ENCODE measurements around the gene OLA1.

Gene OLA1

DNA sequence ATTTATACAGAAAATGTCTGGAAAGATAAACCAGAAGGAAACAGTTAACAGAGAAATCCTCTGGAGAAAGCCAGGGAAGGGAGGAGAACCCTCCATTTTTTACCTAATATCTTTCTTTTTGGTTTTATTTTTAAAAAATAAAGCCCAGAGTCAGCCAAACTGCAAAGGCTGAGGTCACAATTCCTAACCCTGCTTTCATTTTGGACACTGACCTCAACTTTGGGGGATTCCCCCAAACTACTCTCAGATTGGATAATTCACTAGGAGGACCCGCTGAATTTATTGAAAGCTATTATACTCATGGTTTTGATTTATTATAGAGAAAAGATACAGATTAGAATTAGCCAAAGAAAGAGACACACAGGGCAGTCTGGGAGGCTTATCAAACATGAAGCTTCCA lies 189.9 kb downstream of the OLA1 start:
- no peak for DNase-seq

DNA sequence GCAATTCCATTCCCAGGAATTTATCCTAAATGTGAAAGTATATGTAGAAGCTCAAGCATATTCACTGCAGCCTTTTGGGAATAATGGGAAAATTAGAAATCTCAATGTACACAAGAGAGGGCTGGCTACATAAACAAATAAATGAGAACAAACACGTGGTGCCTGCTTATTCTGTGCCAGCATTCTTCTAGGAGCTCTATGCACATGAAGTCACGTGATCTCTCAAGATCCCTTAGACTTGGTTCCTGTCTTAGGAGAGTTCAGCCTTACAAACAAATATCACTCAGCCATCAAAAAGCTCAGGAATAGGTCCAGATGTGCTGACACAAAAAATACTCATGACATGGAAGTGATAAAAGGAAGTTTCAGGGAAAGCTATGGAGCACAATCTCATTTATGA lies 190.3 kb downstream of the OLA1 start:
- no peak for DNase-seq

DNA sequence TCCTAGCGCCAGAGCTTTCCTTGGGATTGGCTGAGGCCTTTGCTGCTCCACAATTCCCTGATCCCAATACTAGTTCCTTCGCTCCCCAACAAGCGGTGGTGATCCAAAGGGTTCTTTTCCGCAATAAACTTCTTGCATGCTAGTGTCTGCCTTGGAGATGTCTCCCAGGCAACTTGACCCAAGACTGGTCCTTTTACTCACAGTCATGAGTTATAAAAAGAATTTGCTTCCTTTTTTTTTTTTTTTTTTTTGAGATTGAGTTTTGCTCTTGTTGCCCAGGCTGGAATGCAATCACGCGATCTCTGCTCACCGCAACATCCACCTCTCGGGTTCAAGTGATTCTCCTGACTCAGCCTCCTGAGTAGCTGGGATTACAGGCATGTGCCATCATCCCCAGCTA lies 193.4 kb downstream of the OLA1 start:
- DNase-seq: no peak

DNA sequence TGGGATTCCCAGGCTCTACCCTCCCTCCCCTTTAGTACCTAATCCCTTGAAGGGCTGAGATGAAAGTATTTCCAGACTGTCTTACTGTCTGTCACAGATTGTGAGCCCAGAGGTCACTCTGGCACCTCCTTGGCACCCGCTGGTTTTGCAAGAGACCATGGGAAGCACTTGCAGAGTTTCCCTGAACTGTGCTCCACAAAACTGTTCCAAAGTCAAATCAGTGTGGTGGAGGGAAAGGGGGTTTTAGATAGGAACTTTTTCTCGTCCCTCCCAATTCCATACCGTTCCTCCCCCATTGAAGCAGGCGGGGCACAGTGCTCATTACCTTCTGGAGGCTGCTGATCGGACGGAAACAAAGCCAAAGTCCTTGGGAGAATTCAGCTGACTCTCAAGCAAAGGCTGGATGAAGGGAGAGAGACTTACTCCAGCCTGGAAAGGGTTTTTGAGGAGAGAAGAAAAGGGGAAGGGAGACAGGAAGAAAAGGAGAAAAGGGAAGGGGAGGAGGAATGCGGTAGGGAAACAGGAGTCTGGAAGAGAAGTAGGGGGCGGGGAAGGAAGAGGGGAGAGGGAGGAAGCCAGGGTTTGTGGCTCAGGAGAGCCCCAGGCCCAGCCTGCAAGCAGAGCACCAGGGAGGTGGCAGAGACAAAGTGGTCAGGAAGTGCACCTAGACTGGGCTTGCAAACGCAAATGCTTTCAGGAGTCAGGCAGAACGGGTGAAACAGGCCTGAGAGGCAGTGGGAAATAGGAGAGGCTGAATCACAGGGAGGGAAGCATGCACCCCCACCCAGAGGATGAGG lies 194.8 kb downstream of the OLA1 start:
- DNase-seq: no peak

DNA sequence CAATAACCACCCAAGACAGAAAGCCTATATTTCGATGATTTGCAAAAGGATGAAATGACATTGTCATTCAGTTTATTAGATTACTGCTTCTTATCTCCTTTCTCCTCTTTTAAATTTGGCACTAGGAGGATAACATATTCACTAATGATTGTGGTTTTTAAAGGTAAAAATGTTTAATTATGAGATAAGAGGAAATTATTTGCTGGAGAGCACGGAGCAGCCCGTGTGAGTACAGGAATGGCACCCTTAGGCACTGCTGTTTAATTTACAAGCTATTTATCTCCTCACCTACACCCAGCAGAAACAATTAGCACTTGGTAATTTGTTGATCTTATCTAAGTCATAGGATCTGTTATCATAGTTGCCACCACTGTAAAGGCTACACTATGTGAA lies 195.8 kb downstream of the OLA1 start:
- DNase-seq: no peak

DNA sequence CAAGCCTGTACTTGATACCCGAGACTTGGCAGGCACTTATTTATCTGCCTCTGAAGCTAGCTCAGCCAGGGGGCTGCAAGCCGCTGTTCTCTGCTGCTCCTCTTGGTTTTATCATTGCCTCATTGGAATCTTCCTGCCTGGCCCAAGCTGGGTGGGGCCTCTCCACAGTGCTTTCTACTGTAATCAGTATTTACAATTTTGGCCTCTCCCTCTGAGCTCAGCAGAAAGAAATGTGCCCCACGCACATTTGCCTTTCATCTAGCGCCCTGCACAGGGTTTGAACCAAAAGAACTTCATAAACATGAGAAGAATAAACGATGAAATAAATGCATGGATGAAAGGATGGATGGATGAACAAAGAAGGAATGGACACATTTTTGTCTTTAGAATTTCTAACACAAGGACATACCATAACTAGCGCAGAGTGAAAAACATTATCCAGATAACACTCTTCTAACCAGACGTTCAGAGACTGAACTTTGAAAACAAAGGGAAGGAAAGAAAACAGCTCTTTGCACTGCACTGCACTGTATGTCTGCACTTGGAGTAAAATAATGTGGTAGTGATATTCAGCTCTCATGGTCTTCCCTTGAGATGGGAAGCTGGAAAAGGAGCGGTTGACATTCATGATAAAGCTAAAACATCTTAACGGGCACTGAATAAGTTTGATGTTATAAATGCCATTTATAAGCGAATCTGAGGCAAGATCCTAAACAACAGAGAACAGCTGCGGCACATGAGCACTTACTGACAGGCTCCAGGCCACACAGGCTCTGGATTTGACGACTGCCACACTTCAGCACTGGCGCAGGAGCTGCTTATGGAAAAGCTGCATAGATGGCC lies 196.4 kb downstream of the OLA1 start:
- no peak for DNase-seq

DNA sequence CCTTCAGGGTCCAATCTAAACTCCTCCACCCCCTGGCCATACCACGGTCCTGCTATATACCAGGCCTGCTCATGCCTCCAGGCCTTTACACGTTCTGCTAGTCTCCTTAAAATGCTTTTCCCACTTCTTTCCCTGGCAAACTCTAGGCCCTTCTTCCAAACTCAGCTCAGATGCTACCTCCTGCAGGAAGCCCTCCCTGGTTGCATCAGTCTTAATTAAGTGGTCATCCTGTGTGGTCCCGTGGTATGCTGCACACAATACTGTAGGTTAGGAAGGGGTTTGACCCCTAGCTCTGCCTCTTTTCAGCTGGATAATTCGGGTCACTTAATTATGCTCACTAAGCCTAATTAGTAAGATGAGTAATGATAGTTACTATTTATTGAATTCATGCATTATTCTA lies 197.3 kb downstream of the OLA1 start:
- no peak for DNase-seq

DNA sequence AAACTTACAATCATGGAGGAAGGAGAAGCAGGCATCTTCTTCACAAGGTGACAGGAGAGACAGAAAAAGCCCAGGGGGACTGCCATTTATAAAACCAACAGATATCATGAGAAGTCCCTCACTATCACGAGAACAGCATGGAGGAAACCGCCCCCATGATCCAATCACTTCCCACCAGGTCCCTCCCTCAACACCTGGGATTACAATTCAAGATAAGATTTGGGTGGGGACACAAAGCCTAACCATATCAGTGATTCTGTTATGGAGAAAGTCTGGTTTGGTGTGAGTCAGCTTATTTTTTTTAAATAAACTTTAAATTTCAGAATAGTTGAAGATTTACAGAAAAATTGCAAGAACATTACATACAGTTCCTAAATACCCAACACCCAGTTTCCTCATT lies 198.4 kb downstream of the OLA1 start:
- DNase-seq: no peak

DNA sequence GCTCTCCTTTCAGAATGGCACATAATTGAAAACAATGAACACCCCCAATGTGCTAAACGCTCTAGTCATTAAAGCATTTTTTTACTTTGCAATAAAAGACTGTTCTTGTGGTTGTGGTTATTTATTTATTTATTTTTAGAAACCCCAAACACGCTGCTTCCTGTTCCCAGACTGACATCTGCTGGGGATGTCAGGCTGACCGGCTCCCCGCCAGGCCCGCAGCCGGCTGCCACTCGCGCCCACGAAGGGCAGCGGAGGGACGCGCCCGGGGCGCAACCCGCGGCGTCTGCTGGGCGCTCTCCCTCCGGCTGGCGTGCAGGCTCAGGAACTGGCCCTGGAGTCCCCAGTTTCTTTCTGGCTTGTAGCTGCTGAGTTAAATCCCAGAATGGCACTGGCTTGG lies 200.1 kb downstream of the OLA1 start:
- DNase-seq: no peak

DNA sequence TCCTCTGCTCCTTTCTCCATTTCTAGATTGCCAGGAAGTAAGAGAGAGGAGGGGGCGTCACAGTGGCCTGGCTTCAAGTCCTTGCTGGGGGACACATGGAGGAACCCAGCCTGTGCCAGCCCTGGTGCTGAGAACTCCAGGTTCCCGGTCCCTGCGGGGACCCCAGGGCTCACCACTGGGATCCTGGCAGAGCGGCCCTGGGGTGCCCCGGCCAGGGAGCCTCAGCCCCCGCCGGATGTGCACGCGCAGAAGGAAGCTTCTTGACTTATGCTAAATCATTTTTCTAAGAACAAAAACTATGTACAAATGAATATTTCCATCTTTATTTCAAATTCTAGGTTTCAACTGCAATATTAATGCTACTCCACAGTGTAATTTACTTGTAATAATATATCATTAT lies 200.6 kb downstream of the OLA1 start:
- DNase-seq: no peak

DNA sequence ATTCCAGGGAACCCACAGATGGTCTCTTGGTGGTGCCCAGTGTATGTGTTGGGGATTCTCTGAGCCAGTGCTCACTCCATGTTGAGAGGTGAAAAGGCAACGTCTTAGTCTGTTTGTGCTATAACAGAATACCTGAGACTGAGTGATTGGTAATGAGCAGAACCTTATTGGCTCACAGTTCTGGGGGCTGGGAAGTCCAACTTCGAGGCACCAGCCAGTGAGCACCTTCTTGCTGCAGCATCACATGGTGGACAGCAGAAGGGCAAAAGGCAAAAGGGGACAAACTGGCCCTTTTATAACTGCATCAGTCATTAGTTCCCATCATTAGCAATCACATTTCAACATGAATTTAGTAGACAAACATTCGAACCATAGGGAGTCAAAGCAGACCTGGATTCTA lies 202.2 kb downstream of the OLA1 start:
- no peak for DNase-seq

DNA sequence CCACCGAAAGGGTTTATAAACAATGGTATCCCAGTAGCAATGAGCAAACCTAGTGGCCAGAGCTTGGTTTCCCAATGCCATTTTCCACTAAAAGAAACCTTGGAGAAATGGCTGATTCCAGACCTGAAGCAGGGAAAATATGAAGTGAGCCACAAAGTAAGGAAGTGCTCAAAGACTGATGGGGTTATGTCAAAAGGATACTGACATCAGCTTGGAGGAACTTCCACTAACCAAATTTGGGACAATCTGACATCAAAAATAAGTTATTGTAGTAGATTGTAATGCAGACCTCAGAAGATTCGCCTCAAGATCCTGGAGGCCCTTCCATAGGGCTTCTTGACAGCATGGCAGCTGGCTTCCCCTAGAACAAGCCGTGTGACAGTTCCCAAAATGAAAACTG lies 203.8 kb downstream of the OLA1 start:
- DNase-seq: no peak

DNA sequence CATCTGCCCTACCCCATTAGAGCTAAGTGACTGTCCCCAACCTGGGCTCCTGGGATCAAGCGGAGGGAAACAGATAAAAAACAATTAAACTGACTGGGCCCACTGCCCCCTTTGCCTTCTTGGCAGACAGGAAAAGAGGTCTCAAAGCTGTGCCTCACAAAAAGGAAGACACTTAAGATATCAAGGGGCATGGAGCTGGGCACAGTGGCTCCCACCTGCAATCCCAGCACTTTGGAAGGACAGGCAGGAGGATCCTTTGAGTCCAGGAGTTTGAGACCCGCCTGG lies 208.0 kb downstream of the OLA1 start:
- no peak for DNase-seq

DNA sequence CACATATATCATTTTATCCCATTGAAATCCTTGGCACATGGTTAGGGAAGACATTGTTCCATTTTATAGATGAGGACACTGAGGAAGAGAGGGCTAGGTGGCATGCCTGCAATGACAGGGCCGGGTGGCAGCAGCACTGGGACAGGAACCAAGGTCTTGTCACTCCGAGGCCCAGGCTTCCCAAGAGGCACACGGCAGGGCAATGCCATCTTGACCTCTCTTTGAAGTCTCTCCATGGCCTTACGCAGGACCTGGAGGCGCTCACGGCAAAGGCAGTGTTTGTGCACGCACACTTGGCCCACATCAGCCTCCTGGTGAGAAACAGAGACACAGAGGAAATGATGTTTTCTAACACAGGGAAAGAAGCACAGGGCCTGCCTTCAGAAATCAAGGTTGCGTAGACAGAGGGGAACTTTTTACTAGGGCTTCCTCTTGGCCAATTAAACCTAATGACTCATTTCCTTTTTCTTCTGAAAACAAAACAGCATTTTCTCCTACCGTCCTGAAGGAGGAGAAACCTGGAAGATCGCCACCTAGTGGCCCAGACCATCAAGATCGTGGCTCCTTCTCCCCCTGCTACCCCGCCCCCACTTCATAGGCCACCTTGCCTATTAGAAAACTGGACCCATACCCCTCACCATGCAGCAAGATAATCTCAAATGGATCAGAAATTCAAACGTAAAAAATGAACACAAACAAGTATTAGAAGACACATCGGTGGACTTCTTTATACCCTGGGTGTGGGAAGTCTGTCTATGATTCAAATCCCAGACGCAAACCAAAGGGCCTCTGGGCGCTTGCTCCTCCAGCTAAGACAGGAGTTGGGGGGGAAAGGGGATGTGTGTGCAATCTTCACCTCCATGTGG lies 208.5 kb downstream of the OLA1 start:
- peak; percentile 48 for DNase-seq

DNA sequence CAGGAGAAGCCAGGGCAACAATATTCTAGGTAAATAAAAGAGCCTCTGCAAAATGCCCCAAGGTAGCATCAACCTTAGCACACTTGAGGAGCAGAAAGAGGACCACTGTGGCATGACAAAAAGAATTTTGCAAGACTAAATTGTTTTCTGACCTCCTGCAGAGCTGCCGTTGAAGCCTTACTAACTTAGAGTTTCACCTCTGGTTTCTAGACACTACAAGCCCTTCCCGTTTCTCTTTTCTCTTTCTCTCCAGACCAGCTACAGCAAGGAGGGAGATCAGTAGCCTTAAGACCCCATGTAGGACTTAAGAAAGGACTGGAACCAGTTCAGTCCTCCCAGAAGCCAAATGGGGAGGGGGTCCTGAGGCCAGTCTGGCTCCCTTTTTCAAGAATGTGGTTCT lies 209.9 kb downstream of the OLA1 start:
- no peak for DNase-seq

DNA sequence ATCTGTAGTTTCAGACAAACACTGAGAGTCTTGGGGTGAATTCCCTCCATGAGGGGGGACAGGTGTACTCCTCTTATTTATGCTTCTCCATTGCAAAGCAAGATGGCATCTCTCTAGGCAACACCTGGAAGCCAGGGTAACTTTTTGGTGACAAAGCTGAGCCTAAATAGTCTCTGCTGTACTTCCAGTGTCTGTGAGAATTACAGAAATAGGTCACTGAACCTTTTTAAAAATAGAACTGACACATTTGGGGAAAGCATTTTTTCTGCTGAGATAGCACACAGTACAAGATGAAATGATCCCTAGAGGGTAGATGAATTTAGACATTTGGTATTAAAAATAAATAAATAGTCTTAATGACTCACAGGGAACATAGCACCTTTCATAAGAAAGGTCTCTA lies 211.5 kb downstream of the OLA1 start:
- DNase-seq: no peak

DNA sequence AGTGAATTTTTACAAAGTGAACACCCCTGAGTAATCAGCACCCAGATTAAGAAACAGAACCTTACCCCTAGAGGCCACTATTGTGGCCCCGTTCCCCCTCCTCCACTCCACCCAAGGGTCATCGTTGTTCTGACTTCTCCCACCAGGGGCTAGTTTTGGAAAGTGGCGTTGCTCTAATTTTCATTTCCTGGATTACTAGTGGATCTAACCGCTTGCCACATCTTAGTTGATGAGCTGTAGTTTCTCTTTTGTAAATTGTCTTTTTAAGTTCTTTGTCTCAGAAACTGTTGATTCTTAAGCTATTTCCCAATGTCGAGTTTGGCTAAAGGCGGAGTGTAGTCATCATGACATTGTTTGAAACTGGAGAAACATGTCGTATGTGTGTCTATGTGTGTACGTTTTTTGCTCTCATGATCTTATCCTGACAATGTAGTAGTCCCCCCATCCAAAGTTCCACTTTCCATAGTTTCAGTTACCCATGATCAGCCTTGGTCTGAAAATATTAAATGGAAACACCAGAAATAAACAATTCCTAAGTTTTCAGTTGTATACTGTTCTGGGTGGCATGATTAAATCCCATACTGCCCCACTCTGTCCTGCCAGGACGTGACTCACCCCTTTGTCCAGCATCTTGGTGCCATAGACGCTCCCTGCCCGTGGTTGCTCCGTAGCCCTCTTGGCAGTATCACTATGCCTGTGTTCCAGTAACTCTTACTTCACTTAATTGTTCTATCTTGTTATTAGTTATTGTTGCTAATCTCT lies 212.2 kb downstream of the OLA1 start:
- no peak for DNase-seq

DNA sequence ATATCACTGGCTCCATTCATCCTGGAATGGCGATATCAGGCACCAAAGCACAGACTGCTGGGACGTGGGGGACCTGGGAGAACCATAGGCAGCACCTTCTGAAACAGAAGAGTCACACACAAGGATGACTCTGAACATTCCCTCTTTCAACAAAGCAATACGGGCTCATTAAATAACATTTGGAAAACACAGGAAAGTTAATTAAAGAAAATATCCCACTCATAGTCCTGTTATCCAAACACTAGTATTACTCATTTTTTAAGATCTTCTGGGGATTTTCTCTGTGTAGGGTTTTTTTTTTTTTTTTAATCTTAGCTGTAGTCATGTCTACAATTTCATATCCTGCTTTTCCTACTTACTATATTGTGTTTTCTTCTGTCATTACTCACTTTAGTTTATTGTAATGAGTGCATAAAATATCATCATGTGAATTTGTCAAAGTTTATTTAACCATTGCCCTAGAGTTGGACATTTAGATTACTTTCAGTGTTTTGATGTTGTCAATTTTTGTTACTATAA lies 213.2 kb downstream of the OLA1 start:
- DNase-seq: no peak

DNA sequence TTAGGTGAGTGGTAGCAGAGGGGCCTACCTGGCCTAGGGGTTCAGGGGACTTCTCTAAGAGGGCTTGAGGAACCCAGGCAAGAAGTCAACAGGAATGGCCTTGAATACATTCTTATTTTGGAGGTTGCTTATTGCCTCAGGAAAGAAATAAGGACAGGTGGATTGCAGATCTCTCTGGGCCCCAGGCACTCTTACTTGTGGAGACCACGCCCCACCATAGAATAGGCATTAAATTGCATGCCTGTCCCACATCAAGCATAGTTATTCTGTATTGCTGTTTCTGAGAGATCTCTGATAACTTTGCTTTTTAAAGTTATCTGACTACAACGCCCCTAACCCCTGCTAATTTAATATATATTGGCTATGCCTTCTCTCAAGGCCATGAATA lies 215.2 kb downstream of the OLA1 start:
- no peak for DNase-seq

DNA sequence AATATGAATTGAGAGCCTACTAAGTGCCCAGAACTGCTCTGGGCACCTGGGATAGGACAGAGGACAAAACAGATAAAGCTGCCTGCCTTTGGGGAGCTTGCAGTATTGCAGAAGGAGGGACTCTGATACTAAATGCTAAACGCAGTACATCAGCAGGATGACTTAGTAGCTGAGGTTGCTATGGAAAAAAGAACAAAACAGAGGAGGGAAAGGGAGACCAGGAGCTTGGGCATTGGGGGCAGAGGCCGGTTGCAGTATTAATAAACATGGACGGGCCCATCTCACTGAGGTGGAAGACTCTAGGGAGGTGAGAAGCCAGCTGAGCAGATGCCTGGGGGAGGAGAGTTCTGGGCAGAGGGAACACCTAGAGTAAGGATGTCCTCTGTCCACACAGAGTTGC lies 217.1 kb downstream of the OLA1 start:
- DNase-seq: no peak

DNA sequence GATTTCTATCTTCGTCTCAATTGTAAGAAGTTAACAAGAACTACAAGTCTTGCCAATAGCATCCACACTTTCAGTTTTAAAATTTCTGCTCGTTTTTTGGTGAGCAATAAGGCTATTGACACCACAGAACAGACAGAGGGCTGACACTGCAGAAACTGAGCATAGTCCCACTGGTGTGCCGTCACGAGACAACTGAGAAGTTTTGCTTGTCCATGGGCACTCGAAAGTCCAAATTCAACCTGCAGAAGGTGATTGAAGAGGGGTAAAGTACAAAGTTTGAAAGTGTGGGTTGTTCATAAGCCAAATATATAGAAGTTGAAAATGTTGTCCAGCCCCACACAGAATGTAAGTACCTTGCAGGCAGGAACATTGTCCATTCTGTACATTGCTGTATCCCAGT lies 219.4 kb downstream of the OLA1 start:
- no peak for DNase-seq

DNA sequence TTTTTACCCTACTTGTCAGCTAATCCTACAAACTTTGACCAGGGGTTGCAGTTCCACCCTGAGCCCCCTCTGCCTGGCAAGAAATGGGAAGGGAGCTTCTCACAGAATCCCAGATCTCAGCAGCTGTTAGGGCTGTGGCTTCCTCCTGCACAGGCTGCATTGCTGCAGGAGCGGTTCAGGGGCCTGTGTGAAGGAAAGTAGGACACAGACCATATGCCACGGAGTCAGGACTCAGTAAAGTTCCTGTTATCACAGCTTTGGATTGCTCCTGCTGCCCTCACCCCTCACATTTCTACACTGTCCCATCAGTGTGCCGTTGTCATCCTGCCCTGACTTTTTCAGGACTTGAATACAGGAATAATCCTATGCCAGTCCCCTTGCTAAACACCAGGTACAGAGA lies 220.4 kb downstream of the OLA1 start:
- no peak for DNase-seq

Data from NCI-H1048 (cell line).